IMR-90 (cell line): ENCODE data around the gene IL36RN. TPM values are rescaled to one million over a fixed set of nuclear protein-coding genes. Genes with fewer than 3 reads are reported as not detected.

Experiments
- ATAC-seq: fragments of 200-7000 bp; cut with Tn5 transposase; 2 replicates; pipeline ENCODE4 v1.9.1; 2020; ENCODE audit warnings: low read depth, mild to moderate bottlenecking, moderate library complexity
- BruUV-seq: library from RNA; stranded (reverse); fragments of 400-500 nt; replicated peaks from 2 replicates; lab custom pipeline; 2021; lab: Mats Ljungman, UMichigan
- CTCF ChIA-PET: fragments of 300-600 bp; formaldehyde crosslinking; extraction: SDS; loops from one replicate; lab custom pipeline; 2021; ENCODE audit warnings: antibody characterized with exemption; lab: Yijun Ruan, JAX
- POLR2A ChIA-PET: fragments of 300-600 bp; sonication (Branson Sonifier 250); formaldehyde crosslinking; loops from one replicate; lab custom pipeline; 2022; ENCODE audit warnings: antibody characterized with exemption; ENCODE audit not compliant: unreplicated experiment; lab: Charles Lee
- DNase-seq: peaks from one replicate; pipeline ENCODE4 v3.0.0; 2013
- H2AFZ ChIP-seq: replicated peaks from 2 replicates; pipeline ENCODE3; 2013; ENCODE audit warnings: low read length, mild to moderate bottlenecking; ENCODE audit not compliant: poor library complexity
- H2AK5ac ChIP-seq: 2 replicates; pipeline ENCODE4 v1.6.1; 2013; ENCODE audit warnings: low read depth, low read length, inconsistent platforms
- H2AK9ac ChIP-seq: replicated peaks from 2 replicates; pipeline ENCODE3; 2013; ENCODE audit warnings: mild to moderate bottlenecking, low read depth, low read length, moderate library complexity; ENCODE audit not compliant: poor library complexity
- H2BK120ac ChIP-seq: 2 replicates; pipeline ENCODE4 v1.6.1; 2013; ENCODE audit warnings: low read depth, low read length, inconsistent platforms
- H2BK15ac ChIP-seq: 3 replicates; pipeline ENCODE4 v1.6.1; 2013; ENCODE audit warnings: low read depth, low read length, inconsistent platforms
- H2BK20ac ChIP-seq: 2 replicates; pipeline ENCODE4 v1.6.1; 2013; ENCODE audit warnings: low read depth, mild to moderate bottlenecking, inconsistent platforms, low read length, moderate library complexity
- H2BK5ac ChIP-seq: 2 replicates; pipeline ENCODE4 v1.6.1; 2013; ENCODE audit warnings: mild to moderate bottlenecking, low read depth, low read length, inconsistent platforms; ENCODE audit not compliant: poor library complexity, severe bottlenecking
- H3K14ac ChIP-seq: replicated peaks from 2 replicates; pipeline ENCODE4 v1.6.1; 2013; ENCODE audit warnings: low read depth, low read length, inconsistent platforms
- H3K18ac ChIP-seq: 2 replicates; pipeline ENCODE4 v1.6.1; 2013; ENCODE audit warnings: low read depth, low read length, control low read depth
- H3K23ac ChIP-seq: 2 replicates; pipeline ENCODE4 v1.6.1; 2013; ENCODE audit warnings: low read depth, low read length, inconsistent platforms
- H3K27ac ChIP-seq: 2 replicates; pipeline ENCODE4 v1.5.1; 2013; ENCODE audit warnings: mild to moderate bottlenecking, control low read depth, low read length; ENCODE audit not compliant: insufficient read depth
- H3K27me3 ChIP-seq: 2 replicates; pipeline ENCODE4 v1.6.1; 2013; ENCODE audit warnings: low read length; ENCODE audit not compliant: control insufficient read depth, insufficient read depth
- H3K36me3 ChIP-seq: 2 replicates; pipeline ENCODE4 v1.6.1; 2013; ENCODE audit warnings: low read length, mixed read lengths; ENCODE audit not compliant: control insufficient read depth, insufficient read depth
- H3K4ac ChIP-seq: 2 replicates; pipeline ENCODE4 v1.6.1; 2013; ENCODE audit warnings: low read depth, low read length, inconsistent platforms
- H3K4me1 ChIP-seq: 2 replicates; pipeline ENCODE4 v1.6.1; 2013; ENCODE audit warnings: low read length, mixed read lengths; ENCODE audit not compliant: control insufficient read depth, insufficient read depth
- H3K4me2 ChIP-seq: 2 replicates; pipeline ENCODE4 v1.6.1; 2013; ENCODE audit warnings: low read depth, mild to moderate bottlenecking, control low read depth, low read length, moderate library complexity
- H3K4me3 ChIP-seq: 2 replicates; pipeline ENCODE4 v1.5.1; 2013; ENCODE audit warnings: low read depth, mild to moderate bottlenecking, control low read depth, low read length, moderate library complexity; ENCODE audit not compliant: insufficient read depth
- H3K56ac ChIP-seq: 2 replicates; pipeline ENCODE4 v1.6.1; 2013; ENCODE audit warnings: low read length, inconsistent platforms; ENCODE audit not compliant: insufficient read depth; ENCODE audit errors: extremely low read depth
- H3K79me1 ChIP-seq, 2 experiments: 2 replicates each; pipeline ENCODE4 v1.6.1; 2013; ENCODE audit warnings: low read length in 2 of 2, inconsistent platforms in 1 of 2, low read depth in 1 of 2
- H3K9ac ChIP-seq: 2 replicates; pipeline ENCODE4 v1.6.1; 2013; ENCODE audit warnings: low read depth, low read length, control low read depth
- H3K9me1 ChIP-seq: 2 replicates; pipeline ENCODE4 v1.6.1; 2013; ENCODE audit warnings: low read length, inconsistent platforms; ENCODE audit not compliant: insufficient read depth
- H3K9me3 ChIP-seq: 2 replicates; pipeline ENCODE4 v1.6.1; 2013; ENCODE audit warnings: low read length; ENCODE audit not compliant: control insufficient read depth, insufficient read depth
- H4K20me1 ChIP-seq: 2 replicates; pipeline ENCODE4 v1.6.1; 2013; ENCODE audit warnings: low read length, inconsistent platforms; ENCODE audit not compliant: insufficient read depth
- H4K5ac ChIP-seq: 2 replicates; pipeline ENCODE4 v1.6.1; 2013; ENCODE audit warnings: mild to moderate bottlenecking, low read depth, low read length, control low read depth
- H4K8ac ChIP-seq, 2 experiments: 2 replicates each; pipeline ENCODE4 v1.6.1; 2013; ENCODE audit warnings: low read depth in 2 of 2, low read length in 2 of 2, control low read depth in 1 of 2, inconsistent platforms in 1 of 2
- H4K91ac ChIP-seq: 2 replicates; pipeline ENCODE4 v1.6.1; 2013; ENCODE audit warnings: low read depth, low read length, inconsistent platforms; ENCODE audit not compliant: insufficient read depth
- BHLHE40 ChIP-seq: fragments of 150-350 bp; IDR thresholded peaks from 2 replicates; pipeline ENCODE4 v1.6.1; 2016; ENCODE audit warnings: mild to moderate bottlenecking, low read depth, low read length
- CEBPB ChIP-seq: IDR thresholded peaks from 2 replicates; pipeline ENCODE4 v1.6.1; 2012; ENCODE audit warnings: low read depth, low read length, improper control_type of control experiment
- CHD1 ChIP-seq: IDR thresholded peaks from 2 replicates; pipeline ENCODE4 v1.6.1; 2012; ENCODE audit warnings: low read depth, low read length, improper control_type of control experiment
- CTCF ChIP-seq: conservative IDR thresholded peaks from 2 replicates; pipeline ENCODE4 v1.5.1; 2012; ENCODE audit warnings: mild to moderate bottlenecking, low read depth, low read length, improper control_type of control experiment
- ELK1 ChIP-seq: fragments of 150-350 bp; IDR thresholded peaks from 2 replicates; pipeline ENCODE4 v1.6.1; 2016; ENCODE audit warnings: low read depth, mild to moderate bottlenecking, low read length, moderate library complexity, borderline replicate concordance
- FOS ChIP-seq: fragments of 150-350 bp; IDR thresholded peaks from 2 replicates; pipeline ENCODE4 v1.6.1; 2016; ENCODE audit warnings: low read depth, low read length
- MAZ ChIP-seq: IDR thresholded peaks from 2 replicates; pipeline ENCODE4 v1.6.1; 2012; ENCODE audit warnings: low read depth, mild to moderate bottlenecking, low read length, improper control_type of control experiment, moderate library complexity, borderline replicate concordance
- MXI1 ChIP-seq: IDR thresholded peaks from 2 replicates; pipeline ENCODE4 v1.6.1; 2012; ENCODE audit warnings: low read depth, mild to moderate bottlenecking, low read length, moderate library complexity, borderline replicate concordance
- POLR2A ChIP-seq: IDR thresholded peaks from 2 replicates; pipeline ENCODE4 v1.6.1; 2012; ENCODE audit warnings: mild to moderate bottlenecking, low read depth, low read length
- RFX5 ChIP-seq: IDR thresholded peaks from 2 replicates; pipeline ENCODE4 v1.8.0; 2012; ENCODE audit warnings: low read depth, mild to moderate bottlenecking, low read length, moderate library complexity
- SMC3 ChIP-seq: fragments of 150-350 bp; IDR thresholded peaks from 2 replicates; pipeline ENCODE4 v1.6.1; 2016; ENCODE audit warnings: low read depth, mild to moderate bottlenecking, antibody characterized with exemption, low read length, moderate library complexity
- WGBS, 2 experiments: methylation state at CpG; one replicate each; pipeline versions ENCODE4 v1.1.5 to v1.1.7; 2013; ENCODE audit warnings: missing lambda C conversion rate in 2 of 2; ENCODE audit not compliant: insufficient read length in 1 of 2; ENCODE audit errors: extremely low coverage in 2 of 2; 5-methylcytosine and 5-hydroxymethylcytosine counted together
- dilution Hi-C: fragments of 300-500 bp; cut with HindIII; formaldehyde crosslinking; loops from one replicate; pipeline ENCODE4 v1.14.3; 2018; ENCODE audit warnings: low sequenced_read_pairs; ENCODE audit not compliant: unreplicated experiment
- in situ Hi-C: fragments of 300-500 bp; cut with MboI; formaldehyde crosslinking; loops from 3 replicates; pipeline ENCODE4 v1.14.3; 2019; ENCODE audit warnings: low sequenced_read_pairs, inconsistent platforms, mixed read lengths
- intact Hi-C: fragments of 100-400 bp; cut with micrococcal nuclease; formaldehyde crosslinking; loops from 2 replicates; pipeline ENCODE4 v1.10.0; 2022
- polyA plus RNA-seq, 3 experiments: library from polyadenylated mRNA; depleted of rRNA; stranded (reverse); fragments of >200 nt; gene quantifications; 2 replicates each; pipeline ENCODE4 v1.2.3, GENCODE V29; 2012; ENCODE audit warnings: low replicate concordance in 1 of 3
- total RNA-seq: library from RNA; depleted of rRNA; stranded (reverse); fragments of >200 nt; gene quantifications from 2 replicates; pipeline ENCODE4 v1.2.3, GENCODE V29; 2012

IL36RN gene
- total and polyA plus RNA-seq, 2 of the 4 experiments (the other 2 are of a cell fraction), result not detected

GRCh38 chr2:113012436-113013335, 46.3 kb upstream of the IL36RN start:
- ChIA-PET POLR2A (no interaction called here), CTCF (no interaction called here)
- H3K18ac ChIP-seq, result no peak overlapping the region
- no peak overlapping the region for H3K4me2 ChIP-seq
- H3K36me3 ChIP-seq, result no peaks in the 10 kb centered on the region
- no TSS peak for BruUV-seq
- no peak overlapping the region for H3K56ac ChIP-seq
- H2AFZ ChIP-seq, result no peak overlapping the region
- H3K79me1 ChIP-seq, result no peaks in the 10 kb centered on the region
- dilution Hi-C loops (no loop called here), intact Hi-C loops (no loop called here), in situ Hi-C loops (no loop called here)
- H2BK120ac ChIP-seq, result no peak overlapping the region
- H2BK15ac ChIP-seq, result no peak overlapping the region
- H4K20me1 ChIP-seq, result no peaks in the 10 kb centered on the region
- no peak overlapping the region for H3K23ac ChIP-seq
- H2BK5ac ChIP-seq, result no peak overlapping the region
- H4K91ac ChIP-seq, result no peak overlapping the region
- H2AK9ac ChIP-seq, result no peak overlapping the region
- no peaks in the 10 kb centered on the region for H3K4me1 ChIP-seq
- H3K4ac ChIP-seq, result no peak overlapping the region
- no peak overlapping the region for H3K9ac ChIP-seq
- no peaks in the 10 kb centered on the region for H3K9me3 ChIP-seq
- no peak overlapping the region for H4K8ac ChIP-seq
- no peak overlapping the region for H2BK20ac ChIP-seq
- no peak overlapping the region for H3K4me3 ChIP-seq
- TF ChIP-seq CHD1 (no peak), MAZ (no peak), POLR2A (no peak), CEBPB (no peak), FOS (no peak), SMC3 (no peak), ELK1 (no peak), MXI1 (no peak), RFX5 (no peak), CTCF (no peak), BHLHE40 (no peak)
- no peak overlapping the region for H3K14ac ChIP-seq
- WGBS, 2 experiments, result 28% methylated on average over 2 of the region's 8 CpGs; no CpG with 5 or more reads in 1 of the 2 experiments
- ATAC-seq (no peak), DNase-seq (peak; percentile 36)
- no peak overlapping the region for H3K27ac ChIP-seq
- no peak overlapping the region for H4K5ac ChIP-seq
- no peaks in the 10 kb centered on the region for H3K9me1 ChIP-seq
- no peak overlapping the region for H2AK5ac ChIP-seq
- H3K27me3 ChIP-seq, result peaks cover 2% of the 10 kb centered on the region; the same call in 1 of the 2 replicates
